B cell (primary cell): ENCODE measurements around the gene HSPB7.

Experiments
- CTCF ChIP-seq: fragments of 200-600 bp; IDR thresholded peaks from one replicate; pipeline ENCODE4 v1.8.0; 2022; ENCODE audit warnings: antibody characterized with exemption, mild to moderate bottlenecking
- EZH2 ChIP-seq: IDR thresholded peaks from 2 replicates; pipeline ENCODE4 v1.6.1; 2012; ENCODE audit warnings: borderline replicate concordance, low read depth, mild to moderate bottlenecking, moderate library complexity, low read length; ENCODE audit not compliant: insufficient read depth, poor library complexity, severe bottlenecking

GRCh38 chr1:15972409-15972808 lies 45.4 kb downstream of the HSPB7 start:
- TF ChIP-seq CTCF: no peak
- TF ChIP-seq EZH2: no peak
